SH-SY5Y (cell line): ENCODE data around the gene RELL2.

Source experiments
- GATA2 ChIP-seq: IDR thresholded peaks from 2 replicates; pipeline ENCODE4 v1.6.1; 2011; ENCODE audit warnings: mild to moderate bottlenecking, low read depth, low read length
- GATA3 ChIP-seq: IDR thresholded peaks from 2 replicates; pipeline ENCODE4 v1.6.1; 2011; ENCODE audit warnings: low read depth, mild to moderate bottlenecking, low read length, moderate library complexity

RELL2 gene, protein sequence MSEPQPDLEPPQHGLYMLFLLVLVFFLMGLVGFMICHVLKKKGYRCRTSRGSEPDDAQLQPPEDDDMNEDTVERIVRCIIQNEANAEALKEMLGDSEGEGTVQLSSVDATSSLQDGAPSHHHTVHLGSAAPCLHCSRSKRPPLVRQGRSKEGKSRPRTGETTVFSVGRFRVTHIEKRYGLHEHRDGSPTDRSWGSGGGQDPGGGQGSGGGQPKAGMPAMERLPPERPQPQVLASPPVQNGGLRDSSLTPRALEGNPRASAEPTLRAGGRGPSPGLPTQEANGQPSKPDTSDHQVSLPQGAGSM

GRCh38 chr5:141636413-141637122 lies at the start of gene RELL2, which contains the start of gene HDAC3:
TSS of gene RELL2 (plus strand) at chr5:141636997. CDS start at chr5:141638226, 1,229 bp downstream.
TSS of gene HDAC3 (minus strand) at chr5:141636849. CDS start at chr5:141636790, 59 bp downstream.
- TF ChIP-seq GATA3 (no peak), GATA2 (no peak)

GRCh38 chr5:141590127-141590526 lies 46.7 kb upstream of the RELL2 start:
- no peak for TF ChIP-seq GATA2
- TF ChIP-seq GATA3, result no peak

- TF ChIP-seq GATA2 (no peak), GATA3 (no peak)
Observed at GRCh38 chr5:141596867-141597266, 39.9 kb upstream of the RELL2 start.

DNA sequence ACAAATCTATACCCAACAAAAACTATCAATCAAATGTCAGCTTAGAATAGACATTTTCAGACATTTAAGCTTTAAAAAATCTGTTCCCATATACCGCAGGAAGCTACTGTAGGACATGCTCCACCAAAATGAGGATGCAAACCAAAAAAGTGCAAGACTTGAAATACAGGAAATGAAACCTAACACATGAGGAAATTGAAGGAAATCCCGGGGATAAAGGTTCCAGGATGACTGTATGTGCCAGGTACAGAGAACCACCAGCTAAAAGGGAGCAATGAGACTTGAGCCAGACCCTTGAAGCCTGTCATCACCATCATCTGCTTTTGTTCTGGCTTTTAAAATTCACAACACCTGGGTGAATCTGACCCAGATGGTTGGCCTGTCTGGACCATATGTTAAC lies 39.4 kb upstream of the RELL2 start:
- TF ChIP-seq GATA3 (no peak), GATA2 (no peak)

DNA sequence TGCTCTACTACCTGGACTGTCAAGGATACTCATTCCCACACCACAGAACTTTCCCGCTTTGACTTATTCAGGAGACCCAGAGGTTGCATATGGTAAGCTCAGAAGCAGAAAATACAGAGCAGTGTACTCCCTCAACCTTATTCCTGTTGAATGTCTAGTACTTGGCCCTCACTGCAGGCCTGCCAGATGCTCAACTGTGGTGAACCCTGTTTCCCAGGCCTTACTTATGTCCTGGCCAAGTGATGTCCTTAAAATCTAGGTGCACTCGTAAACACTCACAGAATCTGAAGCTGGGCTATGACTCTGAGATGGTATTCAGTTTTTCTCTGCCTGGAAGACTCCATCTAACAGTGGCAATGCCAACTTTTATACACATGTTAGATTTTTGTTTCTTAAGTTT lies 39.0 kb upstream of the RELL2 start:
- TF ChIP-seq GATA2 (no peak), GATA3 (no peak)

GRCh38 chr5:141598391-141599345 lies 38.1 kb upstream of the RELL2 start:
- no peak for TF ChIP-seq GATA2
- no peak for TF ChIP-seq GATA3

- no peak for TF ChIP-seq GATA3
- no peak for TF ChIP-seq GATA2
Observed at GRCh38 chr5:141602606-141603005, 34.2 kb upstream of the RELL2 start.

GRCh38 chr5:141603923-141604717 lies 32.7 kb upstream of the RELL2 start:
- TF ChIP-seq GATA2 (no peak), GATA3 (no peak)

- no peak for TF ChIP-seq GATA2
Observed at GRCh38 chr5:141605523-141606277, 31.1 kb upstream of the RELL2 start.

- TF ChIP-seq GATA3 (no peak), GATA2 (no peak)
Observed at GRCh38 chr5:141608046-141608445, 28.8 kb upstream of the RELL2 start.

DNA sequence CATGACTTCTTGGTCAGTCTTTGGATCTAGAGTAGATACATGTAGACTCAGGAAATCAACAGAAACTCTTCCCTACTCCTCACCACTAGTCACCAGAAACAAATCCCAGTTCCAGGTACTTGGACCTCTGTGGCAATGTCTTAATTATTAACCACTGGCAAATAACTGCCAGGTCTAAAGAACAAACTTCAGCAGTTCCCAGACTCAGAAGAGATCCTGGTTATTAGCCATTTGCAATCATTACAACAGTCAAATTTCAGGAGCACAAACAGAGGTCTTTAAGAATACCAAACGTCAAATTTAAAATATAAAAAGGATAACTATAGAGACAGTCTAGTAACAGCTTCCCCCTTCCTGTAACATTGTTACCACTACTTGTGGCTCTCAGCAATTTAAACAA lies 28.2 kb upstream of the RELL2 start:
- no peak for TF ChIP-seq GATA2
- TF ChIP-seq GATA3, result no peak

DNA sequence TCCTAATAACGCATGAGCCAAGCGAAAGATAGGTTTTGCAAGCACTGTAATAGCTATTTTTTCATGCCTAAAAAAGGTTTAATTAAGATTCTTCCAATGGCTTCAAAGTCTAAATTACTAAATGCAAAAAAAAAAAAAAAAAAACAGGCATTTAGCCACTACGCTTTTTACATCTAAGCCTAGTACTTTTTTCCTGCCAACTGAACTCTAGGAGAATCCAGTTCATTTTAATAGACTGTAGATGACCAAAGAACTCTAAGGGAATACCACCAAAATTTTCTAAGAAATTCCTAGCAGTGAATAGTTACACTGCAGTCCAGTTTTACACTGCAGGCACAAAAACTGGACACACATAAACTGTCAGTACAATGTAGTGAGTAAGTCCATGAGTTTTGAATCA lies 27.8 kb upstream of the RELL2 start:
- TF ChIP-seq GATA2 (no peak), GATA3 (no peak)

DNA sequence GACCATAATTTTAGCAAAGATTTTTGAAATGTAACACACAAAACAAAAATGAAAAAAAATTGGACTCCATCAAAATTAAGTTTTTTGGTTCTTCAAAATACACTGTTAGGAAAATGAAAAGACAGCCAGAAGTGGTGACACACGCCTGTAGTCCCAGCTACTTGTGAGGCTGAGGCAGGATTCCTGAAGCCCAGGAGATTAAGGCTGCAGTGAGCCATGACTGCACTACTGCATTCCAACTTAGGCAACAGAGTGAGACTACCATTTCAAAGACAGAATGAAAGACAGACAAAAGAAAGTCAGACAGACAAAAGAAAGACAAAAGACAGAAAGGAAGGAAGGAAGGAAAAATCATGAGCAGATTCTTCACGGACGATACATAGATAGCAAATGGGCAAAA lies 25.5 kb upstream of the RELL2 start:
- TF ChIP-seq GATA3 (no peak), GATA2 (no peak)

DNA sequence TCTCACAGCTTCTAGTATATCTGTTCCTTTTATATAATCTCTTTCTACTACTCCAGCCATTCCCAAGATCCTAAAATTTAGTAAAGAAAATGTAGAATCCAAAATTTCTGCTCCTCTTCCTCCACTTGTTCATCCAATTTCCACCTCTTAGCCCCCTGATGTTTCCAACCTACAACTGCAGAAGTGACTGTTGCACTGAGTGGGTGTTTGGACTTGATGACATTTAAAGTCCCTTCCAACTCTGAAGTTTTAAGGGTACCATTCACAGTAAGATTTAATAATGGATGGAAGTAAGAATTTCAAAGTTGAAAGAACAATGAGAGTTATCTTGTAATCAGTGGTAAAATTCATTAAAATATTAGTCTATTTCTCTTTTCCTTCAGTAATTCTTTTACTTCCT lies 23.5 kb upstream of the RELL2 start:
- TF ChIP-seq GATA2 (no peak), GATA3 (no peak)
